ENCODE data around the gene ARHGEF2. TPM values are rescaled to one million over a fixed set of nuclear protein-coding genes. Genes with fewer than 3 reads are reported as not detected.

ARHGEF2 gene
- total and polyA plus RNA-seq, 11 donors, result 23.9 to 98.6 (median 57.0) TPM

GRCh38 chr1:155944444-155944799 lies 33.9 kb downstream of the ARHGEF2 start:
- TF ChIP-seq CTCF (IDR thresholded peaks at IDR 0.05) (no peak), POLR2A (IDR thresholded peaks at IDR 0.05) (no peak)
- Histone ChIP-seq H3K36me3 (peaks cover 0 to 40% (median 36%) of the 10 kb centered on the region in 9 donors), H3K9me3 (no peaks in the 10 kb centered on the region), H3K27ac (peak overlapping the region in 4 of 12 donors; percentile 13 to 39 (median 19)), H3K4me3 (no peak overlapping the region), H3K27me3 (no peaks in the 10 kb centered on the region), H3K4me1 (peaks cover 4 to 81% (median 36%) of the 10 kb centered on the region in 12 donors)
- ATAC-seq (no peak), DNase-seq (no peak)
- intact Hi-C loops (cut with DNase I), result loop anchor here in 5 of 10 donors (5.0 to 10.0 kb wide), 3 partner anchors 33 to 110 kb away; partner anchors contain the start of genes ARHGEF2 (in 4 of the 5), LAMTOR2 (in 2 of the 5) and UBQLN4 (in 2 of the 5)
- 53 to 64% (median 59%) methylated on average over 5 to 6 of the region's 6 CpGs for WGBS, 4 donors

- Histone ChIP-seq H3K36me3 (peaks cover 0 to 23% (median 18%) of the 10 kb centered on the region in 9 donors), H3K27ac (peak overlapping the region in 9 of 12 donors; percentile 67 to 92 (median 83)), H3K4me1 (peaks cover 4 to 90% (median 47%) of the 10 kb centered on the region in 12 donors), H3K4me3 (no peak overlapping the region), H3K9me3 (no peaks in the 10 kb centered on the region), H3K27me3 (no peaks in the 10 kb centered on the region)
- TF ChIP-seq POLR2A (IDR thresholded peaks at IDR 0.05), result no peak
- WGBS, 4 donors, result 79 to 96% (median 84%) methylated on average over 4 to 11 of the region's 11 CpGs
- DNase-seq, result no peak
- ATAC-seq, result no peak
- intact Hi-C loops (cut with DNase I), result loop anchor here in 5 of 10 donors (5.0 to 10.0 kb wide), 3 partner anchors 35 to 112 kb away; partner anchors contain the start of genes ARHGEF2 (in 4 of the 5), LAMTOR2 (in 2 of the 5) and UBQLN4 (in 2 of the 5)
These were observed 35.7 kb downstream of the ARHGEF2 start for GRCh38 chr1:155942578-155943141.

- intact Hi-C loops (cut with DNase I), result loop anchor here in 5 of 10 donors (5.0 to 10.0 kb wide), 3 partner anchors 35 to 113 kb away; partner anchors contain the start of genes ARHGEF2 (in 4 of the 5), LAMTOR2 (in 2 of the 5) and UBQLN4 (in 2 of the 5)
- 79 to 97% (median 81%) methylated on average over 13 to 29 of the region's 29 CpGs for WGBS, 4 donors
- DNase-seq, result no peak
- no peak for ATAC-seq
- H3K4me3 ChIP-seq, result no peak overlapping the region
- H3K9me3 ChIP-seq, result no peaks in the 10 kb centered on the region
- no peaks in the 10 kb centered on the region for H3K27me3 ChIP-seq
- peaks cover 4 to 85% (median 47%) of the 10 kb centered on the region in 12 donors for H3K4me1 ChIP-seq
- TF ChIP-seq CTCF (IDR thresholded peaks at IDR 0.05) (no peak), POLR2A (IDR thresholded peaks at IDR 0.05) (no peak)
- peaks cover 0 to 16% (median 12%) of the 10 kb centered on the region in 9 donors for H3K36me3 ChIP-seq
- H3K27ac ChIP-seq, result peak overlapping the region; percentile 67 to 92 (median 82)
These were observed 36.4 kb downstream of the ARHGEF2 start for GRCh38 chr1:155941845-155942531.

GRCh38 chr1:155940993-155941844 lies 37.1 kb downstream of the ARHGEF2 start, which contains the start of gene RXFP4:
Gene RXFP4, plus strand, starts transcription at chr1:155941638. Its CDS starts 72 bp downstream, at chr1:155941710.
- intact Hi-C loops (cut with DNase I), result loop anchor here in 5 of 10 donors (5.0 to 10.0 kb wide), 3 partner anchors 36 to 114 kb away; partner anchors contain the start of genes ARHGEF2 (in 4 of the 5), LAMTOR2 (in 2 of the 5) and UBQLN4 (in 2 of the 5)
- Histone ChIP-seq H3K36me3 (peaks cover 0 to 8% (median 4%) of the 10 kb centered on the region in 9 donors), H3K4me1 (peaks cover 4 to 77% (median 47%) of the 10 kb centered on the region in 12 donors), H3K9me3 (no peaks in the 10 kb centered on the region), H3K27me3 (no peaks in the 10 kb centered on the region), H3K4me3 (peak within 1 kb of the TSS in 1 of 12 donors; percentile 8), H3K27ac (peak within 1 kb of the TSS; percentile 67 to 92 (median 82))
- 35 to 47% (median 43%) methylated on average over 10 to 11 of the region's 11 CpGs for WGBS, 4 donors
- TF ChIP-seq CTCF (IDR thresholded peaks at IDR 0.05) (no peak), POLR2A (IDR thresholded peaks at IDR 0.05) (no peak)
- ATAC-seq, result peak; percentile 8 to 37 (median 24)
- DNase-seq, result no peak
